Right renal cortex interstitium (tissue), 3 donors: ENCODE measurements around the gene FOXG1. TPM values are rescaled to one million over a fixed set of nuclear protein-coding genes. Genes with fewer than 3 reads are reported as not detected.

Experiments used
- DNase-seq, 3 donors: peaks; one replicate each; pipeline ENCODE4 v3.0.0-alpha.2; 2013; ENCODE audit warnings: low read depth in 3 of 3, low spot score in 2 of 3
- polyA plus RNA-seq, 3 donors: library from polyadenylated mRNA; unstranded; fragments of 120-200 nt; gene quantifications; one replicate each; pipeline ENCODE4 v1.2.1, GENCODE V29; 2013; ENCODE audit not compliant: insufficient read length in 3 of 3

FOXG1 gene
- polyA plus RNA-seq, 3 donors, result 0.06 to 0.33 TPM; not detected in 1

DNA sequence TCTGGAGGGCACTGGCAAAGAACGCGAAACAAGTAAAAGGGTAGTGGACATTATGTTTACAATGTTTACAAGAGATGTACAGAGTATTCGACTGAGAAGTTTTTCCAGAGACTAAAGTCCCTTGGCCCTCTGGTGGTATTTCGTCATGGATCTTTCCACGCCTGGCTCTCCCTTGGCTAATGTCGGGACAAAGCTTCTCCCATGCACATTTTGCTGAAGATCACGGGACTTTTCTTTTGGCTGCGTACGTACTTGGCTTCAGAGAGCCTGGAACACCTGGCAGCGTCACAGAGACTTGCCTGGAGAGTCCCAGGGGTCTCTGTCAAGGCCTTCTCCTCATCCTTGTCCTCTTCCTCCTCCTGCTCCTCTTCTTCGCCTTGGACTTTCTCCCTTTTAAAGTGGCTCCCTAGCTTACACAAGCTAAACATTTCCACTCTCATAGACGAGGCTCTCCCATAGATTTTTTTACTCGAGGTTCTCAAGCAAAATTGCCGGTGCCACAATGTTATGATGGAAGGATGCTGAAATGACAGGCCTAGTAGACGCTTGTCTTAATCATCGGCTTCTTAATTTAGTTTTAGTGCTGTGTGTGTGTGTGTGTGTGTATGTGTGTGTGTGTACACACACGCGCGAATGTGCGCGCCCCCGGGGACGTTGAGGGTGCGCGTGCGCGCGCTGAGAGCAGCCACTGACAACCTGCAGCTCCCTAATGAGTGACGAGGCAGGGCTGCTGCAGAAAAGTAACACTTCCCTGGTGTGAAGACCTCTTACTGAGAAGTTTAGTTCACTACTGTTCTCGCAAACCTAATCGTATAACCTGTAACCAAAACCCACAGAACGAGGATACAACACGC lies 4.9 kb upstream of the FOXG1 start:
- DNase-seq, result no peak

DNA sequence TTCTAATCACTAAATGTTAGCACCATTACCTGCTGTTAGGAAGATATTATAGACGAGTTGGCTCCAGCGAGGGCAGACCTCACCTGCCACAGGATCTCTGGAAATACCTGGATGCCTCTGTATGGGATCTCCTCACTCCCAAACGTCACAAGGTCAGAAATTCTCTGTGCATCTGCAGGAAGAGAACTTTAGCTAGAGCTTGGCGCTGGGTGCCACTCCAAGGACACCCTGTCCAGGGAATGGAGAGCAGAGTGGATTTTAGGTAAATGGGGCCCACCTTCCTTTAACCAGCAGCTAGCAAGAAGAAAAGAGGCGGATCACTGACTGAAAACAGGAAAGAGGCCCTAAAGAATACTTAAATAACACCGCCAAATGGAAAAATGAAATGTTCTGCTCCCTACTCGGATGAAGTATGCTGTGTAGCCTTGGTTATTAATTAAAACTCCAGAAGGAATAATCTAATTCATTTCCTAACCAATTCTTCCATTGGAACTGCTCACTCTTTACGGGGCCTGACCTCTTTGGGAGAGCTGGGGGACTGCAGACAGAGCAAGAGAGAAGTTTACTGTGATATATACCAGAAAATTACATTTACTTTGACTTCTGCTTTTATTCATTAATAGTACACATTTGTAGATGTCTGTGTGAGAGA lies 4.2 kb upstream of the FOXG1 start:
- no peak for DNase-seq

DNA sequence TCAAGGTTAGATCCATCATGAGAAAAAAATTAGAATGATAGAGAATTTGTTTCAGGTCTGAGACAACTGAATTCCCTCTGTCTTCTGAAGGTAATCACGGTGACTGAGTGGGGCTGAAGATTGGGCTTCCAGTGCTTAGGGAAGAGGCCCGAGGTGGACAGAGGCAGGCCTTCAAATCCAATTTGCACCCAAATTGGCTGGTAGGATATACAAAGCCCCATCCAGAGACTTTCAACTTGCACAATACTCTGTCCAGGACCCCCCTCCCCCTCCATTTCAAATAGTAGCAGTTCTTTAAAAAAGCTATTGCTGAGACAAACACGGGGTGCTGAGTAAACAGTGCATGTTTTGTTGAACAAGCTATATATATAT lies 3.6 kb upstream of the FOXG1 start:
- no peak for DNase-seq

DNA sequence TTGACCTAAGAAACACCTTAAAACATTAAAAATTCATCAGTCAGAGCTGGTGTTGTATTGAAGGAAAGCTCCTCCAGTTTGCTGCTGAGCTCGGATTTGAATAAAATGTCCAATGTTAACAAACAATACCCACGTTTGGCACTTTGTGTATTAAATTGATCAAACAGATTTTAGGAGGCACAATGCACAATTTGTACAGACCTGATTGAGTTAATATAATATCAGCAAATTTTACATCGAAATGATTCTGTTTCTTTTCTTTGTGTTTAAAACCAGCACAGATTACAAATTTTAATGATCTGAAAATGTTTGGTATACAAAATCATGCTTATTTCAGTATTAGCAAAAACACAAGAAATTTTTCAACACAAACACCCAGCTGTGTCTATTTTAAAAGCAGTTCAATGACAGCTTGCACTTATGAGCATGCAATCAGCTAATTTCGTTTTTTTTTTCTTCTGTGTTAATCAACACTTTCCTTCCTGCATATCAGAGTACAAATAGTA lies 2.8 kb upstream of the FOXG1 start:
- DNase-seq, result no peak

DNA sequence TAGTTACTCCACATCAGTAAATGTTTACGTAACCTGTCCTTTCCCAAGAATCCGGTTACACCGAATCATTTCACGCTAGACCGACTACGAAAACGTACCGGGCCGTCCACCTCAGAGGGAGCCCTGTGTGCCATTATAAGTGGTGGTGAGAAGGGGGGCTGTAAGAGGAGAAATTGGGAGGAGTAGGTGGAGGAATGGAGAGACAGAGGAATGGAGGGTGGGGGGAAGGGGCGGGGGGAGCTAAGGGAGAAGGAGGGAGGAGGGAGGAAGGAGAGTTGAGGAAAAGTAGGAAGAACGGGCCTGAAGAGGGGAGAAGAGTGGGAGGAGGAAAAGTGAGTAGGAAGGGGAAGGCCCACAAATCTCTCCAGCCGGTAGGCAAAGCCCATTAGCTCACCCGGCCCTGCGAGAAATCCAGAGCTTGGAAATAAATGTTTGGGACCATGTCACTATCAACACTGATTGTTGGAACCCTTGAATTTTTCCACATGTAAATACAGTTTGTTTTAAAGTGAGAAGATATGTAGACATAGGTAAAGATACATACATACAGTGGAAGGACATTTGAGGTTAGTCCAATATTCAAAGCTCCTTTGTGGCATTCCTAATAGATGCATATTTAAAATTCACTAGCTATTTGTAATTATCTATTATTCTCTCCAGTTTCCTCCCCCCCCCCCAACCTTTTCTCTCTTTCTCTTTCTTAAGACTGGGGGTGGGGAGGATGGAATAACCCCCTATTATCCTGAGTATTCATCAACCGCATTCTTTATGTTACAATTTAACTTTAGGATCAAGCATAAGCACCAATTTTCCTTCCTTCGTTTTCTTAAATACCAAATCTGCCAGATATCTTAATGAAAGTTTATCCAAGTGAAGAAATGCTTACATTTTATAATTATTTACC lies 2.1 kb upstream of the FOXG1 start:
- DNase-seq, result no peak

DNA sequence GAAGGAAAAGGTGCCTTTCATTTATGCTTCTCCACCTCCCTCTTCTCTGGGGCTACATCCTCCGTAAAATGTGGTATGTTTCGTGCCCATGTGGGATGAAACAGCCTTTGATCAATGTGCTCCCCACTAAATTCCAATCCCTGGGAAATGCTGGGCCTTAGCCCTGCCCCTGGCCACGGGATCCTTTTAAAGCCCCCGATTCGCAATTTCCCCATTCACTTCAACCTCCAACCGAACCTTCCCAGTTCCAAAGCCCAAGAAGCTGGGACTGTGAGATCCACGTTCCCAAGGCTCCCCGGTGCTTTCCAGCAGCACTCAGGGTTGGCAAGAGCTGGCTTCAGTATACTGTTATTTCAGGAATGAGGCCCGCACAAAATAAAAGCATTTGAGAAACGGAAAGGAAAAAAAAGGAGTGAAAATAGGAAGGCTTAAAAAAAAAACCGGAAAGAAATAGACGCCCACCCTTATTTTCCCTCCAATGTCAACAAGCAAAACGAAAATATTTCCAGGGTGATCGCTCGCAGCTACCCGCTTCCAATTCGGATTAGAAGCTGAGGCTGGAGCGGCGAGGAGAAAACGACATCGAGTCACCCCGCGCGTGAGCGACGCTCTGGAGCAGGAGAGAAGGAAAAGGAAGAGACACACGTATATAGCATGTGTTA lies 1.3 kb upstream of the FOXG1 start:
- no peak for DNase-seq

DNA sequence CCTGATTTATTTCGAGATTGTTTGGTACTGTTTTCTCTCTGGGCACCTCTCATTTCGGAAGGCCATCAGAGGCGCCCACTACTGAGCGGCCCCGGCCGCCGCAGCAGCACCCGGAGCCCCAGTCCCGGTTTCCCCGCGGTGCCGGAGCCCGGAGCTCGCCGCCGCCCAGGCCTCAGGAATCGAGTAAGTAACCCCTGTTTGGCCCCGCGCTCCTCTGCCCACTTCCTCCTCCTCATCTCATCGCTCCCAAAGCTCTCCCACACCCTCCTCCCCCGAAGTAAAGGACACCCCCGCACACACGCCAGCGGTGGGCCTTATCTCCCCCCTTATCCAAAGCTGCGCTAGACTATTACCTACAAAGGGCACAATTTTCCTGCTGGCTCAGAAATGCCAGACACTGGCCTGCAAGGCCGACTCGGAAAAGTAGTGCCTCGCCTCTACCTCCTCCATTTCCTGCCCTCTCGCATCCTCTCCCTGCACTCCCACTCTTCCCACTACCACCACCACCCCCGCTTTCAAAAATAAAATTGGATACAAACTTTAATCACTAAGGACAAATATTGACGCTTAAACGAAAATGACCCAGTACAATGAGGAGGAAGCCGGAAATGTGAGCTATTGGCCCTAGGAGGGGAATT lies 637 bp upstream of the FOXG1 start:
- DNase-seq, result no peak

DNA sequence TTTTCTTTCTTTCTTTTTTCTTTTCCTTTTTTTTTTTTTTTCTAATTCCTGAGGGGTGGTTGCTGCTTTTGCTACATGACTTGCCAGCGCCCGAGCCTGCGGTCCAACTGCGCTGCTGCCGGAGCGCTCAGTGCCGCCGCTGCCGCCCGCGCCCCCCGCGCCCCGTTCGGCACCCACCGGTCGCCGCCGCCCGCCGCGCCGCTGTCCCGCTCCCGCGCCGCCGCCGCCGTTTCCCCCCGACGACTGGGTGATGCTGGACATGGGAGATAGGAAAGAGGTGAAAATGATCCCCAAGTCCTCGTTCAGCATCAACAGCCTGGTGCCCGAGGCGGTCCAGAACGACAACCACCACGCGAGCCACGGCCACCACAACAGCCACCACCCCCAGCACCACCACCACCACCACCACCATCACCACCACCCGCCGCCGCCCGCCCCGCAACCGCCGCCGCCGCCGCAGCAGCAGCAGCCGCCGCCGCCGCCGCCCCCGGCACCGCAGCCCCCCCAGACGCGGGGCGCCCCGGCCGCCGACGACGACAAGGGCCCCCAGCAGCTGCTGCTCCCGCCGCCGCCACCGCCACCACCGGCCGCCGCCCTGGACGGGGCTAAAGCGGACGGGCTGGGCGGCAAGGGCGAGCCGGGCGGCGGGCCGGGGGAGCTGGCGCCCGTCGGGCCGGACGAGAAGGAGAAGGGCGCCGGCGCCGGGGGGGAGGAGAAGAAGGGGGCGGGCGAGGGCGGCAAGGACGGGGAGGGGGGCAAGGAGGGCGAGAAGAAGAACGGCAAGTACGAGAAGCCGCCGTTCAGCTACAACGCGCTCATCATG lies 654 bp downstream of the FOXG1 start:
- DNase-seq, result no peak

DNA sequence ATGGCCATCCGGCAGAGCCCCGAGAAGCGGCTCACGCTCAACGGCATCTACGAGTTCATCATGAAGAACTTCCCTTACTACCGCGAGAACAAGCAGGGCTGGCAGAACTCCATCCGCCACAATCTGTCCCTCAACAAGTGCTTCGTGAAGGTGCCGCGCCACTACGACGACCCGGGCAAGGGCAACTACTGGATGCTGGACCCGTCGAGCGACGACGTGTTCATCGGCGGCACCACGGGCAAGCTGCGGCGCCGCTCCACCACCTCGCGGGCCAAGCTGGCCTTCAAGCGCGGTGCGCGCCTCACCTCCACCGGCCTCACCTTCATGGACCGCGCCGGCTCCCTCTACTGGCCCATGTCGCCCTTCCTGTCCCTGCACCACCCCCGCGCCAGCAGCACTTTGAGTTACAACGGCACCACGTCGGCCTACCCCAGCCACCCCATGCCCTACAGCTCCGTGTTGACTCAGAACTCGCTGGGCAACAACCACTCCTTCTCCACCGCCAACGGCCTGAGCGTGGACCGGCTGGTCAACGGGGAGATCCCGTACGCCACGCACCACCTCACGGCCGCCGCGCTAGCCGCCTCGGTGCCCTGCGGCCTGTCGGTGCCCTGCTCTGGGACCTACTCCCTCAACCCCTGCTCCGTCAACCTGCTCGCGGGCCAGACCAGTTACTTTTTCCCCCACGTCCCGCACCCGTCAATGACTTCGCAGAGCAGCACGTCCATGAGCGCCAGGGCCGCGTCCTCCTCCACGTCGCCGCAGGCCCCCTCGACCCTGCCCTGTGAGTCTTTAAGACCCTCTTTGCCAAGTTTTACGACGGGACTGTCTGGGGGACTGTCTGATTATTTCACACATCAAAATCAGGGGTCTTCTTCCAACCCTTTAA lies 1.5 kb downstream of the FOXG1 start:
- DNase-seq, result no peak

DNA sequence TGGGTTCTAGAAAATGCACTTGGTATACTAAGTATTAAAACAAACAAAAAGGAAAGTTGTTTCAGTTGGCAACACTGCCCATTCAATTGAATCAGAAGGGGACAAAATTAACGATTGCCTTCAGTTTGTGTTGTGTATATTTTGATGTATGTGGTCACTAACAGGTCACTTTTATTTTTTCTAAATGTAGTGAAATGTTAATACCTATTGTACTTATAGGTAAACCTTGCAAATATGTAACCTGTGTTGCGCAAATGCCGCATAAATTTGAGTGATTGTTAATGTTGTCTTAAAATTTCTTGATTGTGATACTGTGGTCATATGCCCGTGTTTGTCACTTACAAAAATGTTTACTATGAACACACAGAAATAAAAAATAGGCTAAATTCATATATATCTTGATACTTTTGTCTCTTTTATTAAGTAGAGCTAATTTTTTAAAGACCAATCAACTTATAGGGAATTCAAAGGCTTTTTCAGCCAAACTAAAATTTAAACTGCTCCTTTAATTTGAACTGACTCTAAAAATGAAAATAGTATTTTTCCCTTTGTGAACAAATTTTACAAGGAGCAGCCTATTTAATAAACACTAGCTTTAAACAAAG lies 2.8 kb downstream of the FOXG1 start:
- no peak for DNase-seq

DNA sequence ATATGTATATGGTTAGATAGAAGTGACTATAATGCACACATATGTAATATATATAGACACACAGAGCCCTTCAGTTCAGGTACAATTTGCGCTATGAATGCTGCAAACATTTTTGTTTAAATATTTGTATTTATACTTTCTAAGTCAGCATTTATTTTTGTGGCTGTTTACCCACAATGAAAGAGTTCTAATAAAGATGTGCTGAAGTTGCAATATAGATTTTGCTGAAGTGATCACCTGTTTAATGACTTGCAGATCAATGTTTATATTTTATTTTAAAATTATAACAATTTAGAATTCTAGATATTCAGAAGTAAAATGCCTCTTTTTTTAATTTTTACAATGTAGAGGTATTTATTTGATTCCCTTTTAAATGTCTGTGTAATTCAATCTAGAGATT lies 3.5 kb downstream of the FOXG1 start:
- DNase-seq, result no peak

DNA sequence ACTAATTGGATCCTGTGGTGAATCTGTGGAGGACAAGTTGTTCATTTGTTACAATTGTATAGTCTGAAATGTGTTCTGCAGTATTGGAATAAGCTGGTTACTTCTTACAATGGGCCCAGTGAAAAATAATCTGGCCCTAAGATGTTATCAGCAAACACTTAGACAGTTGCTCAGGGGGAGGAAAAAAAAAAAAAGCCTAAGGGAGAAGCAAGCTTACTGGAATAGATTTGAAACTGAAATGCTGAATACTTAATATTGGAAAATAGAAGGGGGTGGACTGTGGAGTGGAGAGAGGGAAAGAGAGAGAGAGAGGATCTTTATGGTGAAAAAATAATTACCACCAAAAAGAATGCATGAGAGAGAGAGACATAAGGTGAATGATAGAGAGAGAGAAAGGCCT lies 4.0 kb downstream of the FOXG1 start:
- DNase-seq, result no peak

DNA sequence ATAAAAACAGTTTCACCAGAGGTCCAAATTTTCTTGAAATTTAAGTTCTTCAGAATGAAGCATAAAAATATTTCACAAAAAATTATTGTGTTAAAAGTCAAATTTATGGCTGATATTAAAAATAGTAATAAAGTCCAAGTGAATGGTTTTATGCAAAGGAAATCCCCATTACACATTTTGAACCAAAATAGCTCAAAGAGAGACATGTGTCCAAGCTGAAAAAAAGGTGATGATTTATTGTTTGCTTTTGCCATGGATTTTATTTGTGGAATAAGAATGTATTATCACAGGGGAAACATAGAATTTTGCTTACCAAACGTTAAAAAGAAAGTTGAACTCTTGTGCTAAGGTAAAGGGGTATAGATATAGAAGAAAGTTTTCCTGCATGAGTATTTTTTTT lies 4.6 kb downstream of the FOXG1 start:
- DNase-seq, result no peak

DNA sequence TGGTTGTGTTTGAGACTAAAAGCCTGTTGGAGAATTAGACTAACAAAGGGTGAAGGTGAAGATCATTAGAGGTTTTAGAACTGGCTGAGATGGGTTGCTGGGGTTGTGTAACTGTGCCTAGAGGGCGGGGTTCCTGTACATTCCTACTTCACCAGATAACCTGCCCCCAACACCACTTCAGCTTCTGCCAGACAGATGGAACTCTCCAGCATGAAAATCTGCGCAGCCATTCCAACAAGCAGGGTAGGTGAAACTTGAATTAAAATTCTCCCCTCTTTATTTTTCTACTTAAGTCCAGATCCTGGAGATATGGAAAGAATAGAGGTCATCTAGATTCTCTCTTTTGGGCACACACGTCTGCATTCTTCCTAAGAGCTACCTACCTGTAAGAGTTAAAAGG lies 6.0 kb downstream of the FOXG1 start:
- no peak for DNase-seq

DNA sequence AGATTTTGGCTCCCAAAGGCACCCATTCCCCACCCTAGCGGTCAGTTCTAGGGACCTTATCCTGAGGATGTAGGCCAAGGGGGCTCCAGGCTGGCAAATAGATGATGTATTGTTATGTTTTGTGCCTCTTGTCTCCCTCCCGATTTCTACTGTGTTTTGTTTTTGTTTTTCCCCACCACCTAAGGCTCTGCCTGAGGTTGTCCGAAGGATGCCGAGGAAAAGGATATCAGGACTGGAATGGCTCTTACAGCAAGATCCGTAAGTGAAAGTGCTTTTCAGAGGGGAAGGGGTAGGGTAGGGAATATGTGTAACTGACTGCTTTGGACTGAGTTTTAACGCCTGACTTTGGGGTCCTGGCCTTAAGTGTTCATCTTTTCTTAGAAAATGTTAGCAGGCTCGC lies 6.6 kb downstream of the FOXG1 start:
- no peak for DNase-seq

DNA sequence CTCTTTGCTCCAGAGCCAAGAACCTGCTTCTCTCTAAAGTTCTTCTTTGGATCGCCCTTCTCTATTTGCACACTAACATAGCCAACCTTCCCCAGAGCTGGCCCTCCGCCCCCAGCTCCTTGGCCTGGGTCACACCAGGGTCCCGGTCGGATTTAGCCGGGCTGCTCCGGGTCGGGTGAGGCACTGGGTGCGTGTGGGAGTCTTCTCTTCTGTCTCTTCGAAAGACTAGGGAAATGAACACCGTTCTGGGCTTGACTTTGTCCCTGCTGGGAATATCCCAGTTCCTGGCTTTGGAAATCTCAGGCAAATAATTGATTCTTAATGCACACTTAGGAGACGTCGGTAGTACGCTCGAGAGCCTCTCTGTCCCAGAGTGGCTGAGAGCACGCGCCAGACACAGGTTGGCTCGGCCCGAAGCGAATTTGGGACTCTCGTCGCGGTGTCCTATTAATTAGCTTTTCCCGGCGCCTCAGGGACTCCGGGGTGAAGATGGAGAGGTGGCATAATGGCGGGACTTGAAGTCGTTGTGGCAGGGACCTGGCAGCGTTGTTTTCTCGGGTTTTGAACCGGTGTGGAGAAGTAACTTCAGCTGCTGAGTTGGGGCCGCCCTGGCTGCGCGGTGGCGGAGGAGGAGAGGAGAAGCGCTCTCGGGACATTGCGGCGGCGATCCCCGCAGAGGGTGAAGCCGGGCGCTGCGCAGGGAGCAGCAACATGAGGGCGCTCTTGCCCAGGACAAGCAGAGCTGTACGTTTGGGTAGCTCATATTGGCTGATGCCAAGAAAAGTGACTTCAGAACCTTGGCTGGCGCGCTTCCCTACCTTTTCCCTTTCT lies 7.5 kb downstream of the FOXG1 start:
- no peak for DNase-seq
